Ectodermal cell (in vitro differentiated cells): ENCODE measurements around the gene CD177.
A peak's percentile ranks its signal among the peaks of the same experiment; 100 is the strongest.
"Not testable (repeated sequence)": the region's sequence is repeated elsewhere in the genome, so short reads cannot be mapped to it uniquely, and the experiment has no call there.

Experiments
- H3K27ac ChIP-seq: 2 replicates; pipeline ENCODE4 v1.7.0; 2013; ENCODE audit warnings: mild to moderate bottlenecking, low read depth, low read length; ENCODE audit not compliant: insufficient read depth, poor library complexity, severe bottlenecking
- H3K27me3 ChIP-seq: 2 replicates; pipeline ENCODE4 v1.7.0; 2013; ENCODE audit warnings: mild to moderate bottlenecking, low read length; ENCODE audit not compliant: insufficient read depth, control insufficient read depth, poor library complexity, severe bottlenecking
- H3K36me3 ChIP-seq: one replicate; pipeline ENCODE4 v1.7.0; 2013; ENCODE audit warnings: low read length; ENCODE audit not compliant: control insufficient read depth, insufficient read depth
- H3K4me1 ChIP-seq: one replicate; pipeline ENCODE4 v1.7.0; 2013; ENCODE audit warnings: low read length; ENCODE audit not compliant: control insufficient read depth, insufficient read depth
- H3K4me3 ChIP-seq: 2 replicates; pipeline ENCODE4 v1.7.0; 2013; ENCODE audit warnings: low read depth, low read length, control low read depth; ENCODE audit not compliant: insufficient read depth
- H3K9me3 ChIP-seq: 2 replicates; pipeline ENCODE4 v1.7.0; 2013; ENCODE audit warnings: mild to moderate bottlenecking, low read length, moderate library complexity; ENCODE audit not compliant: control insufficient read depth
- WGBS, 2 experiments: methylation state at CpG; one replicate each; pipeline ENCODE4 v1.1.7; 2013; ENCODE audit warnings: missing lambda C conversion rate in 2 of 2; 5-methylcytosine and 5-hydroxymethylcytosine counted together

Gene CD177

GRCh38 chr19:43349813-43350212 is 3.7 kb upstream of the CD177 start:
- H3K27me3 ChIP-seq = peaks cover 14% of the 10 kb centered on the region
- WGBS, 2 experiments = 94 to 97% methylated on average over 8 of the region's 8 CpGs
- H3K27ac ChIP-seq, H3K36me3 ChIP-seq, H3K4me3 ChIP-seq, H3K4me1 ChIP-seq, H3K9me3 ChIP-seq: not testable (repeated sequence)

- H3K4me3 ChIP-seq = no peak overlapping the region
- H3K4me1 ChIP-seq = no peaks in the 10 kb centered on the region
- WGBS, 2 experiments = 88 to 94% methylated on average over 7 of the region's 7 CpGs
- H3K9me3 ChIP-seq = no peaks in the 10 kb centered on the region
- H3K27ac ChIP-seq = no peak overlapping the region
- peaks cover 14% of the 10 kb centered on the region for H3K27me3 ChIP-seq
- H3K36me3 ChIP-seq = no peaks in the 10 kb centered on the region
Observed at GRCh38 chr19:43351998-43352746, 1.3 kb upstream of the CD177 start.

- Histone ChIP-seq H3K36me3 (no peaks in the 10 kb centered on the region), H3K27me3 (peaks cover 14% of the 10 kb centered on the region), H3K9me3 (no peaks in the 10 kb centered on the region), H3K27ac (no peak overlapping the region), H3K4me3 (peak overlapping the region; percentile 39), H3K4me1 (no peaks in the 10 kb centered on the region)
- WGBS, 2 experiments = 2 to 3% methylated on average over 19 of the region's 19 CpGs
Observed at GRCh38 chr19:43354305-43354627, 780 bp downstream of the CD177 start.

- not testable (repeated sequence) for H3K27ac ChIP-seq
- WGBS, 2 experiments = no CpG with 5 or more reads among the region's 3 CpGs
Observed at GRCh38 chr19:43356749-43357148, 3.3 kb downstream of the CD177 start.

GRCh38 chr19:43362179-43362578 is 8.7 kb downstream of the CD177 start:
- Histone ChIP-seq H3K36me3 (no peaks in the 10 kb centered on the region), H3K27me3 (no peaks in the 10 kb centered on the region), H3K27ac (no peak overlapping the region), H3K4me3 (no peak overlapping the region), H3K9me3 (no peaks in the 10 kb centered on the region), H3K4me1 (no peaks in the 10 kb centered on the region)
- 91 to 92% methylated on average over 8 of the region's 8 CpGs for WGBS, 2 experiments

More at GRCh38 chr19:43356749-43357148, 3.3 kb downstream of the CD177 start:
- H3K4me1 ChIP-seq, H3K4me3 ChIP-seq, H3K9me3 ChIP-seq, H3K36me3 ChIP-seq: not testable (repeated sequence)
- H3K27me3 ChIP-seq = peaks cover 14% of the 10 kb centered on the region

GRCh38 chr19:43362745-43363144 is 9.3 kb downstream of the CD177 start:
- no peaks in the 10 kb centered on the region for H3K9me3 ChIP-seq
- no peaks in the 10 kb centered on the region for H3K27me3 ChIP-seq
- WGBS, 2 experiments = 91 to 94% methylated on average over 11 of the region's 11 CpGs
- H3K4me1 ChIP-seq = no peaks in the 10 kb centered on the region
- no peak overlapping the region for H3K4me3 ChIP-seq
- no peaks in the 10 kb centered on the region for H3K36me3 ChIP-seq
- H3K27ac ChIP-seq = no peak overlapping the region

- H3K27ac ChIP-seq, H3K36me3 ChIP-seq, H3K4me1 ChIP-seq, H3K27me3 ChIP-seq, H3K9me3 ChIP-seq, H3K4me3 ChIP-seq: not testable (repeated sequence)
- WGBS, 2 experiments = 92 to 95% methylated on average over 5 of the region's 9 CpGs
Observed at GRCh38 chr19:43365677-43366076, 12.2 kb downstream of the CD177 start.

- Histone ChIP-seq H3K36me3 (no peaks in the 10 kb centered on the region), H3K9me3 (no peaks in the 10 kb centered on the region), H3K27me3 (no peaks in the 10 kb centered on the region), H3K27ac (no peak overlapping the region), H3K4me3 (no peak overlapping the region), H3K4me1 (no peaks in the 10 kb centered on the region)
- WGBS, 2 experiments = 87 to 88% methylated on average over 2 of the region's 2 CpGs
Observed at GRCh38 chr19:43367822-43368221, 14.3 kb downstream of the CD177 start.

GRCh38 chr19:43368897-43369296 is 15.4 kb downstream of the CD177 start:
- H3K27ac ChIP-seq, H3K4me3 ChIP-seq, H3K9me3 ChIP-seq, H3K27me3 ChIP-seq, H3K4me1 ChIP-seq, H3K36me3 ChIP-seq: not testable (repeated sequence)
- WGBS, 2 experiments = 76 to 83% methylated on average over 5 of the region's 9 CpGs

GRCh38 chr19:43371909-43372308 is 18.4 kb downstream of the CD177 start:
- Histone ChIP-seq H3K27ac (no peak overlapping the region), H3K27me3 (no peaks in the 10 kb centered on the region), H3K36me3 (no peaks in the 10 kb centered on the region), H3K4me1 (no peaks in the 10 kb centered on the region), H3K9me3 (no peaks in the 10 kb centered on the region), H3K4me3 (no peak overlapping the region)
- 92 to 94% methylated on average over 8 of the region's 8 CpGs for WGBS, 2 experiments

- no peaks in the 10 kb centered on the region for H3K36me3 ChIP-seq
- no peaks in the 10 kb centered on the region for H3K9me3 ChIP-seq
- H3K27ac ChIP-seq = no peak overlapping the region
- H3K4me1 ChIP-seq = no peaks in the 10 kb centered on the region
- no peak overlapping the region for H3K4me3 ChIP-seq
- no peaks in the 10 kb centered on the region for H3K27me3 ChIP-seq
- WGBS, 2 experiments = 90 to 97% methylated on average over 7 of the region's 7 CpGs
Observed at GRCh38 chr19:43372462-43372861, 19.0 kb downstream of the CD177 start.
